ENCODE data around the gene CA7. TPM values are rescaled to one million over a fixed set of nuclear protein-coding genes. Genes with fewer than 3 reads are reported as not detected.

CA7 gene
- total RNA-seq, 1 donor from 2014 or later = not detected

GRCh38 chr16:66881560-66881959, 37.3 kb downstream of the CA7 start:
- H3K27ac Mint-ChIP-seq = no peak overlapping the region
- TF ChIP-seq, protein P1, sequence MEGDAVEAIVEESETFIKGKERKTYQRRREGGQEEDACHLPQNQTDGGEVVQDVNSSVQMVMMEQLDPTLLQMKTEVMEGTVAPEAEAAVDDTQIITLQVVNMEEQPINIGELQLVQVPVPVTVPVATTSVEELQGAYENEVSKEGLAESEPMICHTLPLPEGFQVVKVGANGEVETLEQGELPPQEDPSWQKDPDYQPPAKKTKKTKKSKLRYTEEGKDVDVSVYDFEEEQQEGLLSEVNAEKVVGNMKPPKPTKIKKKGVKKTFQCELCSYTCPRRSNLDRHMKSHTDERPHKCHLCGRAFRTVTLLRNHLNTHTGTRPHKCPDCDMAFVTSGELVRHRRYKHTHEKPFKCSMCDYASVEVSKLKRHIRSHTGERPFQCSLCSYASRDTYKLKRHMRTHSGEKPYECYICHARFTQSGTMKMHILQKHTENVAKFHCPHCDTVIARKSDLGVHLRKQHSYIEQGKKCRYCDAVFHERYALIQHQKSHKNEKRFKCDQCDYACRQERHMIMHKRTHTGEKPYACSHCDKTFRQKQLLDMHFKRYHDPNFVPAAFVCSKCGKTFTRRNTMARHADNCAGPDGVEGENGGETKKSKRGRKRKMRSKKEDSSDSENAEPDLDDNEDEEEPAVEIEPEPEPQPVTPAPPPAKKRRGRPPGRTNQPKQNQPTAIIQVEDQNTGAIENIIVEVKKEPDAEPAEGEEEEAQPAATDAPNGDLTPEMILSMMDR (IDR thresholded peaks at IDR 0.05; ENCODE audit: unreplicated experiment) = no peak
- no peaks in the 10 kb centered on the region for H3K9me3 Mint-ChIP-seq
- H3K4me1 Mint-ChIP-seq = peaks cover 24% of the 10 kb centered on the region
- peak overlapping the region; percentile 56 for H3K4me3 Mint-ChIP-seq
- no peaks in the 10 kb centered on the region for H3K27me3 Mint-ChIP-seq (ENCODE audit: low read depth)
- H3K36me3 Mint-ChIP-seq = peaks cover 12% of the 10 kb centered on the region
- no peak for DNase-seq (ENCODE audit: low spot score in 2 of 2, unreplicated experiment in 2 of 2)

DNA sequence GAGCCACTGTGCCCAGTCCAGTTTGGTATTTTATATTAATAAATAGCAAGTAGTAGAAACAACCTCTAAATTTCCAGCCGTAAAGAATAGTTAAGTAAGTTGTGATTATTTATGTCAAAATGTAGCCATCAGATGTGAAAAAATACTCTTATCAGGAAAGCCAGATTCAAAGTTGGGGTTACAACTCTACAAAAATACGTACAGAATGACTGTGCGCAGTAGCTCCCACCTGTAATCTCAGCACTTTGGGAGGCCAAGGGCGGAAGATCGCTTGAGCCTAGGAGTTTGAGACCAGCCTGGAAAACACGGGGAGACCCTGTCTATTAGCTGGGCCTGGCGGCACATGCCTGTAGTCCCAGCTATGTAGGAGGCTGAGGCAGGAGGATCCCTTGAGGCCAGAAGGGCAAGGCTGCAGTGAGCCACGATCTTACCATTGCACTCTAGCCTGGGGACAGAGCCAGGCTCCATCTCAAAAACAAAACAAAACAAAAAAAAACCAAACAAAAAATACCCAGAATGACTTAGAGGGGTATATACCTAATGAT, 37.8 kb downstream of the CA7 start:
- Mint-ChIP-seq H3K4me1 (peaks cover 28% of the 10 kb centered on the region), H3K9me3 (no peaks in the 10 kb centered on the region), H3K27me3 (ENCODE audit: low read depth) (no peaks in the 10 kb centered on the region), H3K4me3 (no peak overlapping the region), H3K27ac (no peak overlapping the region), H3K36me3 (peaks cover 12% of the 10 kb centered on the region)
- DNase-seq (ENCODE audit: low spot score in 2 of 2, unreplicated experiment in 2 of 2) = no peak
- TF ChIP-seq, protein P1 (IDR thresholded peaks at IDR 0.05; ENCODE audit: unreplicated experiment) = no peak

DNA sequence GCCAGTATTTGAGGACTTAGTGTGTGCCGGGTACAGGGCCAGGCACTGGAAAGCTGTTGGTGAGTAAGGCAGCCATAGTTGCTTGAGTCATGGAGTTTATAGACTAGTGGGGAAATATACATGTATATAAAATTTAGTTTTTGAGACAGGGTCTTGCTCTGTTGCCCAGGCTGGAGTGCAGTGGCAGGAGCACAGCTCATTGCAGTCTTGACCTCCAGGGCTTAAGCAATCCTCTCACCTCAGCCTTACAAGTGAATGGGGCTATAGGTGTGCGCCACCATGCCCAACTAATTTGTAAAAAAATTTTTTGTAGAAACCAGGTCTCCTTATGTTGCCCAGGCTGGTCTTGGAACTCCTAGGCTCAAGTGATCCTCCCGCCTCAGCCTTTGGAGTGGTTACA, 38.5 kb downstream of the CA7 start:
- Mint-ChIP-seq H3K9me3 (no peaks in the 10 kb centered on the region), H3K27me3 (ENCODE audit: low read depth) (no peaks in the 10 kb centered on the region), H3K4me3 (no peak overlapping the region), H3K36me3 (peaks cover 12% of the 10 kb centered on the region), H3K4me1 (peaks cover 33% of the 10 kb centered on the region), H3K27ac (no peak overlapping the region)
- TF ChIP-seq, protein P1 (IDR thresholded peaks at IDR 0.05; ENCODE audit: unreplicated experiment) = no peak
- no peak for DNase-seq (ENCODE audit: low spot score in 2 of 2, unreplicated experiment in 2 of 2)

GRCh38 chr16:66885491-66885890, 41.3 kb downstream of the CA7 start:
- peaks cover 36% of the 10 kb centered on the region for H3K4me1 Mint-ChIP-seq
- peak overlapping the region; percentile 82 for H3K27ac Mint-ChIP-seq
- peaks cover 12% of the 10 kb centered on the region for H3K36me3 Mint-ChIP-seq
- TF ChIP-seq, protein P1 (IDR thresholded peaks at IDR 0.05; ENCODE audit: unreplicated experiment) = no peak
- H3K9me3 Mint-ChIP-seq = no peaks in the 10 kb centered on the region
- DNase-seq (ENCODE audit: low spot score in 2 of 2, unreplicated experiment in 2 of 2) = no peak
- no peaks in the 10 kb centered on the region for H3K27me3 Mint-ChIP-seq (ENCODE audit: low read depth)
- H3K4me3 Mint-ChIP-seq = no peak overlapping the region

DNA sequence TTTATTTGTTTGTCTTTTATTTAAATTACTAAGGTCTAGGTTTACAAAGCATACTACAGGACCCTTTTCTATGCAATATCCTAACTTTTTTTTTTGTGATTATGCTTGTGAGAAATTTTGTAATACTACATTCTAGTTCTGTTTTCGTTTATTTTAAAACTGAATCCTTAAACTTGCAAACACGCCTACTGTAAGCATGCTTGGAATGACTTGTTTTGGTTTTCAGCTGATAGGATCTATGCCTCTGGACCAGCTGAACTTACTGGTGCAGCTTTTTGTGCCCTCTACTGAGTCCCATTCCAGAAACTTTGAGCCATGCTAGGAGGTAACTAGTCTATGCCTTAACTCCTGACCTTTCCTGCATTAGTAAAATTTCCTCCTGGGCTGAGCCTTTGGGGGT, 42.1 kb downstream of the CA7 start:
- no peak for DNase-seq (ENCODE audit: low spot score in 2 of 2, unreplicated experiment in 2 of 2)
- Mint-ChIP-seq H3K4me1 (peaks cover 36% of the 10 kb centered on the region), H3K27ac (peak overlapping the region; percentile 51), H3K9me3 (no peaks in the 10 kb centered on the region), H3K36me3 (peaks cover 12% of the 10 kb centered on the region), H3K4me3 (no peak overlapping the region), H3K27me3 (ENCODE audit: low read depth) (no peaks in the 10 kb centered on the region)
- TF ChIP-seq, protein P1 (IDR thresholded peaks at IDR 0.05; ENCODE audit: unreplicated experiment) = no peak

DNA sequence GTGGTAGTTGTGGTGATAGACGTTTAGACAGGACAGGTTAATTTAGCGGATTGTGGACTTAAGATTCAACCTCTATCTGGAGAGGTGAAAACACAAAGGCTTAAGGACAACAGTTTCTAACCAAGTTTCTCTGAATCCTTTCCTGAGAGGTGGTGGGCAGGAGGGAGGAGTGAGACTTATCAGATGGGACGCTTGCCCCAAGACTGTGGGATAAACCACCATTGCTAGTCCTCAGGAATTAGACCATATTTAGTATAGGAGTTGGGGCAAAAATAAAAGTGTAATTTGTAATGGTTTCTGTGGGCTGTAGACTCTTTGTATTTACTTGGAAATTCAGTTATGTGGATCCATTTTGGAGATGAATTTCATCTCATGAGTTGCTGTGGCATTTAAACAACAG, 42.7 kb downstream of the CA7 start:
- peak overlapping the region; percentile 51 for H3K27ac Mint-ChIP-seq
- H3K27me3 Mint-ChIP-seq (ENCODE audit: low read depth) = no peaks in the 10 kb centered on the region
- TF ChIP-seq, protein P1 (IDR thresholded peaks at IDR 0.05; ENCODE audit: unreplicated experiment) = no peak
- no peak for DNase-seq (ENCODE audit: low spot score in 2 of 2, unreplicated experiment in 2 of 2)
- H3K4me3 Mint-ChIP-seq = no peak overlapping the region
- no peaks in the 10 kb centered on the region for H3K9me3 Mint-ChIP-seq
- peaks cover 35% of the 10 kb centered on the region for H3K4me1 Mint-ChIP-seq
- H3K36me3 Mint-ChIP-seq = peaks cover 12% of the 10 kb centered on the region
